Neutrophil (primary cell): ENCODE results near the gene CHN2.

ENCODE experiments used
- H3K27ac ChIP-seq: fragments of 200-600 bp; sonication (generic); 2 replicates; pipeline ENCODE4 v1.5.1; 2016; ENCODE audit warnings: mild to moderate bottlenecking, moderate library complexity
- H3K27me3 ChIP-seq: fragments of 200-600 bp; sonication (generic); 2 replicates; pipeline ENCODE4 v1.6.0; 2016; ENCODE audit warnings: mild to moderate bottlenecking
- H3K36me3 ChIP-seq: fragments of 200-600 bp; sonication (generic); 2 replicates; pipeline ENCODE4 v1.5.1; 2017
- H3K4me1 ChIP-seq, 2 experiments: fragments of 200-600 bp in 1 of 2; sonication (generic) in 1 of 2; 1 replicate in 1 of 2; 2 replicates in 1 of 2; pipeline versions ENCODE4 v1.5.1 to v1.6.1; 2013 to 2016; ENCODE audit warnings: low read depth in 1 of 2, low read length in 1 of 2, mild to moderate bottlenecking in 1 of 2, moderate library complexity in 1 of 2; ENCODE audit not compliant: control insufficient read depth in 1 of 2, insufficient read depth in 1 of 2
- H3K4me3 ChIP-seq, 2 experiments: fragments of 200-600 bp in 1 of 2; sonication (generic) in 1 of 2; 1 replicate in 1 of 2; 2 replicates in 1 of 2; pipeline ENCODE4 v1.5.1; 2013 to 2016; ENCODE audit warnings: low read depth in 1 of 2, low read length in 1 of 2, mild to moderate bottlenecking in 1 of 2, moderate library complexity in 1 of 2
- H3K9me3 ChIP-seq: fragments of 200-600 bp; sonication (generic); 2 replicates; pipeline ENCODE4 v1.5.1; 2016
- CTCF ChIP-seq: fragments of 200-600 bp; sonication (generic); IDR thresholded peaks from 2 replicates; pipeline ENCODE4 v1.5.1; 2016; ENCODE audit warnings: antibody characterized with exemption

Gene CHN2

DNA sequence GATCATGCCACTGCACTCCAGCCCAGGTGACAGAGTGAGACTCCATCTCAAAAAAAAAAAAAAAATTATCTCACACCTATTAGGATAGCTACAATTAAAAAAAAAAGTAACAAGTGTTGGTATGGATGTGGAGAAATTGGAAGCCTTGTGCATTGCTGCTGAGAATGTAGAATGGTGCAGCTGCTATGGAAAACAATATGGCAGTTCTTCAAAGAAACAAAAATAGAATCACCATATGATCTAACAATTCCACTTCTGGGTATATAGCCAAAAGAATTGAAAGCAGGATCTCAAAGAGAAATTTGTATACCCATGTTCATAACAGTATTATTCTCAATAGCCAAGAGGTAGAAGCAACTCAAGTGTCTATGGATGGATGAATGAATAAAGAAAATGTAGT is 225.4 kb downstream of the CHN2 start:
- Histone ChIP-seq H3K9me3 (no peaks in the 10 kb centered on the region), H3K27me3 (no peaks in the 10 kb centered on the region), H3K4me3 (no peak overlapping the region), H3K27ac (no peak overlapping the region), H3K4me1 (no peaks in the 10 kb centered on the region), H3K36me3 (no peaks in the 10 kb centered on the region)
- TF ChIP-seq CTCF: no peak

DNA sequence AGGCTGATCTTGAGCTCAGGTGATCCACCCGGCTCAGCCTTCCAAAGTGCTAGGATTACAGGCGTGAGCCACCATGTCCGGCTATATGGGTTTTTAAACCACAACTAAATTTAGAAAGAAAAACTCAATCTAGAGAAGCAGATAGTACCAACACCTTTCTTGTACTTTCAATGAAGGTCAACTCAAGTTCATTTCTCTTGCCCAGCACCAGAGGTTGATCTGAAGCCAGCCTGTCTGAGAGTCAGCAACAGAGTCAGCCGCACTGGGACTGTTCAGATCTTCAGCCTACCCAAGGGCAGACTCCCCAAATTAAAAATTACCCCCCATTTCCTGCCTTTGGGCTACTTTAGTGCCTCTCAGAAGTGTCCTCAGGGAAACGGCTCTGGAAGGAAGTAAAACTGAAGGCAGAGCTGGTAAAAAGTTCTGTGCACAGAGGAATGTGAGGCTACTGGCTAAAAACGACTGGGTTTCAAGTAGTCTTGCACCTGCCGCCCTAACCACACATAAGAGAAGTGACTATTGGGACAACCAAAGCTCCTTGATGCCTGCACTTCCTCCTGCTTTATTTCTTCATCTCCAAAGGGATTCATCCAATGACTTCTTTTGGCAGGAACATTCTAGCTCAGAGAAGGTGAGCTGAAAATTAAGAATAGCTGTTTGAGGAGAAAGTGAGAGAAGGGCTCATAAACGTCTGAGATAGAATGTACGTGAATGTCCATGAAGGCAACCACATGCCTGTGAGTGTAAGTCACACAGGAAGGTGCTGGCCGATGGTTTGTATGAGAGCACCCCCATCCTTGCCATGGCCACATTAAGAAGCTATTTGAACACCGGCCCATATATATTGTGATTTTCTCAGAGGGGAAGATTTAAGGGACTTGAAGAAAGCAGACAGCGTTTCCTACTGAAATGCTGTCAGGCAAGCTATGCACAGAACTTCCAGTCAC is 226.7 kb downstream of the CHN2 start:
- Histone ChIP-seq H3K9me3 (no peaks in the 10 kb centered on the region), H3K36me3 (no peaks in the 10 kb centered on the region), H3K27ac (no peak overlapping the region), H3K4me3 (no peak overlapping the region), H3K4me1 (no peaks in the 10 kb centered on the region), H3K27me3 (no peaks in the 10 kb centered on the region)
- no peak for TF ChIP-seq CTCF

DNA sequence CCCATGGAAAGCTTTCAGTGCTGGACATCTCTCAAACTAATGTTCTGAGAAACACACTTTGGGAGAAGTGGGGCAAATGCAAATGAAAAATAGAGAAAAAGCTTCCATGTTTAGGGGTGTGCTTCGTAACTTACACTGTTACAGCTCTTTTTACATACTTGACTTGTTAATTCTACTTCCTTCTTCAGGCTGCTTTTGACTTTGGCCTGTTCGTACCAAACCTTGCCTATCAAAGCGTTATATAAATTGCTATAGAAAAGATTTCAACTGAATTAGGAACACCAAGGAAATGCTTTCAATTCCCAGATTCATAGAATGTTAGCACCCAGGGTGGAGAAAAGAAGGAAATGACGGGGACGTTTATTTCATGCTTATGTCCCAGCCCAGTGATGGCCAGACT is 228.3 kb downstream of the CHN2 start:
- Histone ChIP-seq H3K9me3 (no peaks in the 10 kb centered on the region), H3K4me3 (no peak overlapping the region), H3K4me1 (no peaks in the 10 kb centered on the region), H3K27ac (no peak overlapping the region), H3K36me3 (no peaks in the 10 kb centered on the region), H3K27me3 (no peaks in the 10 kb centered on the region)
- no peak for TF ChIP-seq CTCF

- TF ChIP-seq CTCF: no peak
- Histone ChIP-seq H3K9me3 (no peaks in the 10 kb centered on the region), H3K27me3 (no peaks in the 10 kb centered on the region), H3K36me3 (no peaks in the 10 kb centered on the region), H3K4me1 (no peaks in the 10 kb centered on the region), H3K4me3 (no peak overlapping the region), H3K27ac (no peak overlapping the region)
Observed at GRCh38 chr7:29424295-29424983, 229.9 kb downstream of the CHN2 start.

GRCh38 chr7:29424984-29425309 is 230.4 kb downstream of the CHN2 start:
- no peak overlapping the region for H3K27ac ChIP-seq
- H3K27me3 ChIP-seq: no peaks in the 10 kb centered on the region
- no peaks in the 10 kb centered on the region for H3K4me1 ChIP-seq
- no peaks in the 10 kb centered on the region for H3K9me3 ChIP-seq
- no peaks in the 10 kb centered on the region for H3K36me3 ChIP-seq
- no peak overlapping the region for H3K4me3 ChIP-seq
- TF ChIP-seq CTCF: no peak
